Activated T-cell treated with anti-CD3 and anti-CD28 coated beads for 4 hours (primary cell): Measurements from ENCODE around the gene MOGAT1.
"Not testable (repeated sequence)": the region's sequence is repeated elsewhere in the genome, so short reads cannot be mapped to it uniquely, and the experiment has no call there.

Experiments
- DNase-seq: peaks from one replicate; pipeline ENCODE4 v3.0.0-alpha.2; 2020

Gene MOGAT1

DNA sequence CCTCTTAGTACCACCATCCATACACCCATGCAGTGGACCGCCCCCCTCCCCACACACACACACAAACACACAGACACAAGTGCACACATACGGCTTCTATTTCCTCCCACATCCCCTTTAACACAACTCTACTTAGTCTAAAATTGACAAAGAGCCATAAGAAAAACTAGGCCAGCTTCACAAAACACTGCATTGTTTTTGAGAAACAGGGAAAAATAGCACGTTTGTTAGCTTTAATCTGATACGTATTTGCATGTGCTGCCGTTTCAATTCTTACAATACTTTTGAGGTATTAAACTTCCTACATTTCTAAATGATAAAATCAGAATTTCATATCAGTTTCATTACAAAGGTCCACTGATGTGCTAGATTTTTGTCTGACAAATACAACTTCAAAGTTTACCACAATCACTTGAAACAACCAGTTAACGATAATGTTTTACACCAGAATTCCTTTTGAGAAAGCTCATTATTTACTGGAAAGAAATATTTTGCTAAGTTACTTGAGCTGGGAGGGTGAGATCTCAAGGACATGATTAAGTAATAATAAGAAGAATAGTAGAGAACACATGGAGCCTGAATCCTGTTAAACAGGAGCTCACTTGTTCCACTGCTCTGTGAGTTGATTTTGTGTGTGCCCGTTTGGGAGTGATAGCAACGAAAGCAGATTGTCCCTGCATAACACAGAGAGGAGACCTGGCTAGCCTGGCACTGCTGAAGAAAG is 74.5 kb downstream of the MOGAT1 start:
- DNase-seq = no peak

DNA sequence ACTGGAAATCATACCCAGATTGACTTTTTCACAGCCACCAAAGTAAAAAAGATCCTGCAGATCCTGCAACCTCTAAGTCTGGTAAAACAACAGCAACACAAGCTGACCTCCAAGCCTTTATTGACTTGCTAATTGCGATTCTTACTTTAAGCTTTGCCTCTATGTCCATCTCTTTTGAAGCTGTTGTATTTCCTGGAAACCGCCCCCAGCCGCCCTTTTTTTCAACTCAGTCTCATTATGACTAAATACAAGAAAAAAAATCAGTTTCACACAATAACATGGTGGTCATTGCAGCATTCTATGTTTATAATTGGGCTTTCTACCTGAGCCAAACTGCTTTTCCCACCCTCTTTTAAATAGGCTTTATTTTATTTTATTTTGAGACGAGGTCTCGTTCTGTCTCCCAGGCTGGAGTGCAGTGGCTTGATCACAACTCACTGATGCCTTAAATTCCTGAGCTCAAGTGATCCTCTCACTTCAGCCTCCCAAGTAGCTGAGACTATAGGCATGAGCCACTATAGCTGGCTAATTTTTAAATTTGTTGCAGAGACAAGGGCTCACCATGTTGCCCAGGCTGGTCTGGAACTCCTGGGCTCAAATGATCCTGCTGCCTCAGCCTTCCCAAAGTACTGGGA is 76.2 kb downstream of the MOGAT1 start:
- DNase-seq = no peak

GRCh38 chr2:222750533-222750932 is 79.1 kb downstream of the MOGAT1 start:
- no peak for DNase-seq

GRCh38 chr2:222751238-222751637 is 79.8 kb downstream of the MOGAT1 start:
- no peak for DNase-seq

GRCh38 chr2:222751821-222752719 is 80.6 kb downstream of the MOGAT1 start:
- no peak for DNase-seq

- no peak for DNase-seq
Measured at GRCh38 chr2:222752746-222753145, 81.3 kb downstream of the MOGAT1 start.

GRCh38 chr2:222753251-222753824 is 81.9 kb downstream of the MOGAT1 start:
- DNase-seq = no peak

DNA sequence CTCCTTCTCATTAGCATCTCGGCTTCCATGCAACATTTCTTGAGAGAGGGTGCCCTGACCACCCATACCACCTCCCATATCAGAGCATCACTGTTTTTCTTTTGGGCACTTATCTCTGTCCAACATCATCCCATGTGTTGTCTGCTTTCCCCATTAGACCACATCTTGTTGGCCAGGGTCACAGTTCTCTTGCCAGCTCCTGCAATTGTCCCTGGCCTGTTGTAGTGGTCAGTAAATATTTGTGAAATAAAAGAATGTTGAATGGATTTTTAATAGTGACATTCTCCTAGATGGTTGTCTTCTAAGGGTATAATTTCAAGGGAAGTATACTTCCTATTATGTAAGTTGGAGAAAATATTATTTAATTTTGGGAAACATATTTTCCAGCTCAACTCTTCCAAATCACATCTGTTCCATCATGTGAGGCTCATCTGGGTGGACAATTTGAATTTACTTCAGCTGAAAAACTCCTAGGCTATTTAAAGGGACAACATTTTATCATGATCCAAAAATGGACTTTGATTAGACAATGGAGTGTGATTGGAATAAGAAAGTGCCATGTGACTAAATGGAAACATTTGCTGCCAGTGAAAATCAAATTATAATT is 83.0 kb downstream of the MOGAT1 start:
- no peak for DNase-seq

DNA sequence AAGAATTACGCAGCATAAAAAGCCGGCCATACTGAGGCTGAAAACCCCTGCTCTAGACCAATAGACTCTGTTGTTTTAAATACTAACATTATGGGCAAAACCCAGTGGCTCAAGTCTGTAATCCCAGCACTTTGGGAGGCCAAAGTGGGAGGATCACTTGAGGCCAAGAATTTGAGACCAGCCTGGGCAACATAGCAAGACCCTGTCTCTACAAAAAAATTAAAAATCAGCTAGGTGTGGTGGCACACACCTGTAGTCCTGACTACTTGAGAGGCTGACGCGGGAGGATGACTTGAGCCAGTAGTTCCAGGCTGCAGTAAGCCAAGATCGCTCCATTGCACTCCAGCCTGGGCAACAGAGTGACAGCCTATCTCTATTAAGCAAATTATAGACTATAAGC is 84.1 kb downstream of the MOGAT1 start:
- not testable (repeated sequence) for DNase-seq

DNA sequence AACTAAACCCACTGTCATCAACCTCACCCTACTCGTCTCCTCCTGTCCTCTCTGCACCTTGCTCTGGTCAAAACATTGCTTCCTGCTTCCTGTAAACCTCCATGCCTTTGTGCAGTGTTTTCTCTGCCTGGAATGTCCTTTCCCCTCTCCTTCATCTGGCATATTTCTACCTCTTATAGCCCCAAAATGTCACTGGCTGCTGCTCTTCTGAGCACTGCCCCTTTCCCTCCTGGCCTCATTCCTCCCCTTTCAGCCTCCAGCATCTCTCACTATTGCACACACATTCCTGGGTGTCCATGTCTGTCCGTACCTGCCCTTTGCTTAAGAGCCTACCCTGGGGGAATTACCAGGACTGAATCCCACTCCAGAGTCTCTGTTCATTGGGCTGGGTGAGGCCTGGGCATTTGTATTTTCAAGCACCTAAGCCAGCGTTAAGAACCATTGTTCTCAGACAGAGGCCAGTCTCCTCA is 84.9 kb downstream of the MOGAT1 start:
- DNase-seq = no peak

GRCh38 chr2:222756951-222757650 is 85.6 kb downstream of the MOGAT1 start:
- DNase-seq = no peak
